Measurements from ENCODE around the gene KCNQ1. TPM values are rescaled to one million over a fixed set of nuclear protein-coding genes. Genes with fewer than 3 reads are reported as not detected.
A peak's percentile ranks its signal among the peaks of the same experiment; 100 is the strongest.

KCNQ1 gene
- polyA plus RNA-seq, 1 of the 3 experiments (the other 2 are of a cell fraction), result 0.05 TPM

DNA sequence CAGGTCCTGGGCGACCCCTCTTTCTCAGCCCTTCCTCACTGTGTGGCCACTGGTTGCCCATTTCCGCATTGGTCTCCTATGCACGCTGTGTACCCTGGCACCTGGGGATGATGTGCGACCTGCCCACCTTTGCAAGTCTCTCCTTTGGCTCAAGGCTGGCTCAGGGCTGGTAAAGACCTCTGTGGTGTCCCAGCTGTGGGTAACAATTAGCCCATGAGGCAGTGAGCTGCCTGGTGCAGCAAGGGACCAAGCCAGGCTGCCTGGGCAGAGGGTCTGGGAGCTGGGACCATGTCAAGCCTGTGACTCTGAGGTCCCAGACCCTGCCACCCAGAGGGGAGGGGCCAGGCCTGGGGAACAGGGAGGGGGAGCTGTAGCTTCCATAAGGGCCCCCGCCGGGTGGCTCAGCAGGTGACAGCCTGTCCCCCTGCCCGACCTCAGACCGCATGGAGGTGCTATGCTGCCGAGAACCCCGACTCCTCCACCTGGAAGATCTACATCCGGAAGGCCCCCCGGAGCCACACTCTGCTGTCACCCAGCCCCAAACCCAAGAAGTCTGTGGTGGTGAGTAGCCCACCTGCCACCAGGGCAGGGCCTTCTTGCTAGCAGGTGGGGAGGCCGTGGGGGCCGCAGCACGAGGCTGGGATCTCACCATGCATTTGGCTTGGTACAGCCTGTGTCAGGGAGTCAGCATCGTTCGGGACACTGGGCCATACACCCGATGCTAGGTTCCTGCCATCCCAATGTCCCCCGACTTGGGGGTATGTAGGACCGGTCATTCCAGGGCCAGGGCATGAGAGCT is 142.5 kb downstream of the KCNQ1 start:
- Histone ChIP-seq H3K27ac (ENCODE audit: low read depth in 2 of 2, low read length in 1 of 2) (no peak overlapping the region), H3K79me2 (ENCODE audit: insufficient read depth) (no peaks in the 10 kb centered on the region), H3K4me2 (no peak overlapping the region), H4K20me1 (ENCODE audit: insufficient read depth) (no peaks in the 10 kb centered on the region), H3F3A (replicated peaks; ENCODE audit: insufficient read depth) (no peaks in the 10 kb centered on the region), H2AFZ (ENCODE audit: low read depth) (no peak overlapping the region), H3K4me1 (ENCODE audit: control insufficient read depth in 1 of 2, insufficient read depth in 2 of 2, low read depth in 1 of 2, low read length in 1 of 2) (peaks cover 0 to 36% of the 10 kb centered on the region in 2 experiments; a peak in 1 of 4 replicates), H3K4me3 (ENCODE audit: low read depth in 2 of 2, low read length in 1 of 2) (no peak overlapping the region), H3K27me3 (ENCODE audit: insufficient read depth) (no peaks in the 10 kb centered on the region), H3K9ac (no peak overlapping the region), H3K9me3 (no peaks in the 10 kb centered on the region), H3K9me2 (no peaks in the 10 kb centered on the region), H3K36me3 (replicated peaks in 1 of 2; ENCODE audit: control insufficient read depth in 1 of 2, insufficient read depth in 2 of 2, low read length in 1 of 2) (no peaks in the 10 kb centered on the region)
- TF ChIP-seq, protein P1, sequence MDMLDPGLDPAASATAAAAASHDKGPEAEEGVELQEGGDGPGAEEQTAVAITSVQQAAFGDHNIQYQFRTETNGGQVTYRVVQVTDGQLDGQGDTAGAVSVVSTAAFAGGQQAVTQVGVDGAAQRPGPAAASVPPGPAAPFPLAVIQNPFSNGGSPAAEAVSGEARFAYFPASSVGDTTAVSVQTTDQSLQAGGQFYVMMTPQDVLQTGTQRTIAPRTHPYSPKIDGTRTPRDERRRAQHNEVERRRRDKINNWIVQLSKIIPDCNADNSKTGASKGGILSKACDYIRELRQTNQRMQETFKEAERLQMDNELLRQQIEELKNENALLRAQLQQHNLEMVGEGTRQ (IDR thresholded peaks at IDR 0.05; ENCODE audit: borderline replicate concordance, low read depth, low read length), result no peak
- TF ChIP-seq RXRA (IDR thresholded peaks at IDR 0.05; ENCODE audit: borderline replicate concordance, low read depth) (no peak), TAF1 (IDR thresholded peaks at IDR 0.05; ENCODE audit: borderline replicate concordance, low read depth, low read length) (no peak)
- ChIA-PET CTCF (interaction anchor here (0.8 to 1.4 kb wide), 2 partner anchors 54 to 85 kb away, joined by 3 to 5 read pairs; no protein-coding TSS in a partner anchor), POLR2A (interaction anchor here (1.0 kb wide), 1 partner anchor 112 kb away, joined by 4 read pairs; the partner anchor contains the start of gene KCNQ1OT1)
- peak; percentile 14 for DNase-seq
- WGBS (ENCODE audit: low lambda C conversion rate), result 38% methylated on average over 6 of the region's 20 CpGs

DNA sequence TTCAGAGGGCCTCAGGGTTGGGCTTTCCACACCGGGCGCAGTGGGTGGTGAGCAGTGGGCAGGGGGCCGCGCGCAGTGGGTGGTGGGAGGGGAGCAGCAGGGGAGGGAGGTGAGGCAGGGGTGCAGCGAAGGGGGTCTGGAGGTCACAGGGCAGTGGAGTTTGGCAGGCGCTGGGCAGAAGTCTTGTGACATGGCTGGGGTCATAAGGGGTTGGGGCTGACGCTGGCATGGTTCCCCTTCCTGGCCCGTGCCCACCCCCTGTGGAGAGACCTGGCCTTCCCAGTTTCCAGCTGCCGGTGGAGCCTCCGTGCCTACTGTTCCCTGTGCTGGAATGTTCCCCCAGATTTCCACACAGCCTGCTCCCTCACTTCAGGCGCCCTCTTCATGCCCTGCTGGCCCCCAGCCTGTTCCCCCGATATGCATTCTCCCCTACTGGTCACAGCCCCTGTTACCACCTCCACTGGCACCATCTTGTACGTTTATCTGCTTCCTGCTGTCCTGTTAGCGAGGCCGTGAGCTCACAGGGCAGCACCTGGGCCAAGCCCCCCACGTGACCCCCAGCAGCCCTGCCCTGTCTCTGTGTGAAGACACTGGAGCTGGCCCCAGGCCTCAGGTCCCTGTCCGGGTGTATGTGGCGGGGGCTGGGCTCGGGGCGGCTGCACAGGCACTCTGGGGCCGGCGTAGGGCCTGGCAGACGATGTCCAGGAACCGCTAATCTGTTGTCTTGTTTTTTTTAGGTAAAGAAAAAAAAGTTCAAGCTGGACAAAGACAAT is 143.4 kb downstream of the KCNQ1 start:
- no peak overlapping the region for H2AFZ ChIP-seq (ENCODE audit: low read depth)
- ChIA-PET POLR2A (interaction anchor here (0.6 to 1.0 kb wide), 3 partner anchors 22 to 112 kb away, joined by 3 to 5 read pairs (median 4); partner anchors contain the start of gene KCNQ1OT1), CTCF (interaction anchor here (0.8 to 1.5 kb wide), 4 partner anchors 28 to 301 kb away, joined by 3 to 5 read pairs (median 3); partner anchors contain the start of gene CDKN1C)
- H3K9ac ChIP-seq, result no peak overlapping the region
- H3K36me3 ChIP-seq (replicated peaks in 1 of 2; ENCODE audit: control insufficient read depth in 1 of 2, insufficient read depth in 2 of 2, low read length in 1 of 2), result no peaks in the 10 kb centered on the region
- no peaks in the 10 kb centered on the region for H3K9me2 ChIP-seq
- H3K4me3 ChIP-seq (ENCODE audit: low read depth in 2 of 2, low read length in 1 of 2), result no peak overlapping the region
- peaks cover 0 to 28% of the 10 kb centered on the region in 2 experiments; a peak in 1 of 4 replicates for H3K4me1 ChIP-seq (ENCODE audit: control insufficient read depth in 1 of 2, insufficient read depth in 2 of 2, low read depth in 1 of 2, low read length in 1 of 2)
- peak; percentile 49 for DNase-seq
- H3K27me3 ChIP-seq (ENCODE audit: insufficient read depth), result no peaks in the 10 kb centered on the region
- TF ChIP-seq, protein P2, sequence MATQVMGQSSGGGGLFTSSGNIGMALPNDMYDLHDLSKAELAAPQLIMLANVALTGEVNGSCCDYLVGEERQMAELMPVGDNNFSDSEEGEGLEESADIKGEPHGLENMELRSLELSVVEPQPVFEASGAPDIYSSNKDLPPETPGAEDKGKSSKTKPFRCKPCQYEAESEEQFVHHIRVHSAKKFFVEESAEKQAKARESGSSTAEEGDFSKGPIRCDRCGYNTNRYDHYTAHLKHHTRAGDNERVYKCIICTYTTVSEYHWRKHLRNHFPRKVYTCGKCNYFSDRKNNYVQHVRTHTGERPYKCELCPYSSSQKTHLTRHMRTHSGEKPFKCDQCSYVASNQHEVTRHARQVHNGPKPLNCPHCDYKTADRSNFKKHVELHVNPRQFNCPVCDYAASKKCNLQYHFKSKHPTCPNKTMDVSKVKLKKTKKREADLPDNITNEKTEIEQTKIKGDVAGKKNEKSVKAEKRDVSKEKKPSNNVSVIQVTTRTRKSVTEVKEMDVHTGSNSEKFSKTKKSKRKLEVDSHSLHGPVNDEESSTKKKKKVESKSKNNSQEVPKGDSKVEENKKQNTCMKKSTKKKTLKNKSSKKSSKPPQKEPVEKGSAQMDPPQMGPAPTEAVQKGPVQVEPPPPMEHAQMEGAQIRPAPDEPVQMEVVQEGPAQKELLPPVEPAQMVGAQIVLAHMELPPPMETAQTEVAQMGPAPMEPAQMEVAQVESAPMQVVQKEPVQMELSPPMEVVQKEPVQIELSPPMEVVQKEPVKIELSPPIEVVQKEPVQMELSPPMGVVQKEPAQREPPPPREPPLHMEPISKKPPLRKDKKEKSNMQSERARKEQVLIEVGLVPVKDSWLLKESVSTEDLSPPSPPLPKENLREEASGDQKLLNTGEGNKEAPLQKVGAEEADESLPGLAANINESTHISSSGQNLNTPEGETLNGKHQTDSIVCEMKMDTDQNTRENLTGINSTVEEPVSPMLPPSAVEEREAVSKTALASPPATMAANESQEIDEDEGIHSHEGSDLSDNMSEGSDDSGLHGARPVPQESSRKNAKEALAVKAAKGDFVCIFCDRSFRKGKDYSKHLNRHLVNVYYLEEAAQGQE (IDR thresholded peaks at IDR 0.05; ENCODE audit: low read depth, low read length), result no peak
- TF ChIP-seq TEAD4 (IDR thresholded peaks at IDR 0.05; ENCODE audit: borderline replicate concordance, insufficient read depth) (no peak), CHD2 (IDR thresholded peaks at IDR 0.05; ENCODE audit: low read length, partially characterized antibody) (no peak), NRF1 (IDR thresholded peaks at IDR 0.05; ENCODE audit: low read depth, low read length) (no peak), IRF3 (IDR thresholded peaks at IDR 0.05; ENCODE audit: low read depth, low read length) (no peak), RFX5 (IDR thresholded peaks at IDR 0.05; ENCODE audit: low read length) (no peak), MAX (IDR thresholded peaks at IDR 0.05; ENCODE audit: low read depth) (no peak), YY1 (IDR thresholded peaks at IDR 0.05; ENCODE audit: low read depth) (no peak), RAD21 (IDR thresholded peaks at IDR 0.05; ENCODE audit: low read length) (no peak), EP300 (IDR thresholded peaks at IDR 0.05; ENCODE audit: borderline replicate concordance in 1 of 2, low read depth in 1 of 2, low read length in 1 of 2) (no peak), PBX3 (IDR thresholded peaks at IDR 0.05) (no peak), JUND (IDR thresholded peaks at IDR 0.05) (no peak), FOXJ3 (CRISPR knock-in tag; IDR thresholded peaks at IDR 0.05) (no peak)
- no peaks in the 10 kb centered on the region for H4K20me1 ChIP-seq (ENCODE audit: insufficient read depth)
- H3K79me2 ChIP-seq (ENCODE audit: insufficient read depth), result no peaks in the 10 kb centered on the region
- 64% methylated on average over 18 of the region's 25 CpGs for WGBS (ENCODE audit: low lambda C conversion rate)
- no peak overlapping the region for H3K27ac ChIP-seq (ENCODE audit: low read depth in 2 of 2, low read length in 1 of 2)
- H3F3A ChIP-seq (replicated peaks; ENCODE audit: insufficient read depth), result no peaks in the 10 kb centered on the region
- no peak overlapping the region for H3K4me2 ChIP-seq
- H3K9me3 ChIP-seq, result no peaks in the 10 kb centered on the region

Data from SK-N-SH (cell line).